Bone marrow (tissue), 2 donors: ENCODE measurements around the gene FKBP6.
"Not testable (repeated sequence)": the region's sequence is repeated elsewhere in the genome, so short reads cannot be mapped to it uniquely, and the experiment has no call there.

Experiments
- DNase-seq, 2 donors: peaks; one replicate each; lab custom pipeline; 2025; lab: John Stamatoyannopoulos, UW

FKBP6 gene

DNA sequence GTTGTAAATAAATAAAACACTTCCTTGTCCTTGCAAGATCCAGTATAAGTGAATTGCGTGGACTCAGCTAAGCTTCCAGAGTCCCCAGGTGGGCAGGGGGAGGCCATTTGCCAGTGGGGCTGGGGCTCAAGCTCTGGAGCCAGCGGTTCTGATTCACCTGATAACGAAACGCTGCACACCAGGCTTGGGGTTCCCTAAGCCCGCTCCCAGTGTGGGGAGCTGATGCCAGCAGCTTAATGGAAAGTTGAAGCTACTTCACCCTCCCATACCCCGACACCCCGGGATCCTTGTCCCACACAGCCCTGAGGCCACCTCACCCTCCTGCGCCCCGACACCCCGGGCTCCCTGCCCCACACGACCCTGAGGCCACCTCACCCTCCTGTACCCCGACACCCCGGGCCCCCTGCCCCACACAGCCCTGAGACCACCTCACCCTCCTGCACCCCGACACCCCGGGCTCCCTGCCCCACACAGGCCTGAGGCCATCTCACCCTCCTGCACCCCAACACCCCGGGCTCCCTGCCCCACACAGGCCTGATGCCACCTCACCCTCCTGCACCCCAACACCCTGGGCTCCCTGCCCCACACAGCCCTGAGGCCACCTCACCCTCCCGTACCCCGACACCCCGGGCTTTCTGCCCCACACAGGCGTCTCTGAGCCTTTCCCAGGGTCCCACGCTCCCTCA lies 30.8 kb downstream of the FKBP6 start:
- DNase-seq, result no peak

DNA sequence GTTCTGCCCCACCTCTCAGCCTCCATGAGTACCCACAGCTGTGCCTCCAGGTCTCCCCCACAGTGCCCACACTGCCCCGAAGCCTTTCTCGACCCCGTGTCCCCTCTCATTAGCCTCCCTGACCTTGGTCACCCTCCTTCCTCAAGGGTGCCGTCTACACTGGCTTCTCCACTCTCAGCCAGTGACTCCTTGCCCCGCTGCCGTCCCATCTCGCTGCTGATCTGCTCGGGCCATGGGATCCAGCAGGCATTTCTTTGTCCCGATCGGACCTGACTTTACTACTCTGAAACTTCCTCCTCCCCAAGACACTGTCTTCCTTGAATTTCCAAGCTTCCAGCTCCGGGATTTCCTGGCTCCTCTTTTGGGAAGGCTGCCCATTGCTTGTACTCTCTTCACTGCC lies 31.3 kb downstream of the FKBP6 start:
- no peak for DNase-seq

DNA sequence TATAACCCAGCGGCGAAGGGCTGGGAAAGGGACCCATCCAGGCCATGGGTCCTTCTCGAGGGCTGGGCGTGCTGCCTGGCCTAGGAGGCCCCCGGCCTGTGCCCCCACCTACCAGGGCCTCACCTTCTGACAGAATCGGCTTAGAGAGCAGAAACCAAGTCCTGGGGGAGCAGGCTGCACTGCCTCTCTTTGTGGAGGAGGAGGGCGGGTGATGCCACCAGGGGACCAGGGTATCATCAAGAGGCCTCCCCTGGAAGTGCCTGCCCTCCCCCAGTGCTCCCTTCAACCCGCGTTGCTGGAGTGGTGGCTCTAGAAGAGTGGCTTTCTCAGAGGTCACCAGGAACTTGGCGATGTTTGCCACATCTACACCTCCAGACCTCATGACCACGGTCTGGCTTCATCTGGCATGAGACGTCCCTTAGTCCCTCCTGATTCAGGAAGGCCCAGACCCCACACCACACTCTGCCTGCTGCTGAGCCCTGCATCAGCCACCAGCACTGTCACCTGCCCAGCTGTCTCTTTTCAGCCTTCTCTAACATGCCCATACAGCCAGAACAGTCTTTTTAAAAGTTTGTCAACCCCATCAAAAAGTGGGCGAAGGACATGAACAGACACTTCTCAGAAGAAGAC lies 31.9 kb downstream of the FKBP6 start:
- DNase-seq, result no peak

DNA sequence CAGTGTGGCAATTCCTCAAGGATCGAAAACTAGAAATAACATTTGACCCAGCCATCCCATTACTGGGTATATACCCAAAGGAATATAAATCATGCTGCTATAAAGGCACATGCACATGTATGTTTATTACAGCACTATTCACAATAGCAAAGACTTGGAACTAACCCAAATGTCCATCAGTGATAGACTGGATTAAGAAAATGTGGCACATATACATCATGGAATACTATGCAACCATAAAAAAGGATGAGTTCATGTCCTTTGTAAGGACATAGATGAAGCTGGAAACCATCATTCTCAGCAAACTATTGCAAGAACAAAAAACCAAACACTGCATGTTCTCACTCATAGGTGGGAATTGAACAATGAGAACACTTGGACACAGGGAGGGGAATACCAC lies 32.6 kb downstream of the FKBP6 start:
- DNase-seq, result not testable (repeated sequence)

DNA sequence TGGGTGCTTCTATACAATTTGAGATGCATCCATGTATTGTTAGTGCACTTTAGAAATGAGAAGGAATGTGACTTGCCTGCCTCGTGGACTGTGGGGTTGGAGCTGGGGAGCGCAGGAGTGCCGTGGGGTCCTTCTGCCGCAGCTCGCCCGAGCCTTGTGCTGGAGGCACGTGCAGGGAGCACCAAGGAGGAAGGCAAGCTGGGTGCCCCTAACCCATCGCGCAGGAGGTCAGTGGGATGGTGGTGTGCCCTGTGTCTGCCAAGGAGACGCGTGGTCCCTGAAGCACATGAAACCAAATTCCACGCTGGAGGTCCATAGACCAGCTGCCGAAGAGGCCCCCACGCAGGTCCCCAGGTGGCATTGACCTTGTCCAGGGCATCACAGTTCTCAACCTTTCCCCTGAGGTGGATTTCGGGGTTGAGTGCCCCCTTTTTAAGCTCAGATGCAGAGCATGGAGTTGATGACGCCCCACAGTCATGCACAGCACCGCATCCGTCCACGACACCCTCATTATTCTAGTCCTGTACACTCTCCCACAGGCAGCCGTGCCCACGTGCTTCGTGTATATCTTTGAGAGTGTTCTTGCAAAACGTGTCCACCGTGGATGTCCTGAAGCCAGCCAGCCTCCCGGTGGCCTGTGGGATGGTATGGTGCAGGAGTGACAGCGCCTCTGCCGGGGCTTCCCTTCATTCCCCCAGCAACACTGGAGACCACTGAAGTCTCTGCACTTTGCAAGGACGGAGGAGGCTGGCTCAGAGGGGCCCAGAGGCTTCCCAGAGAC lies 35.5 kb downstream of the FKBP6 start:
- no peak for DNase-seq

GRCh38 chr7:73364006-73364728 lies 36.2 kb downstream of the FKBP6 start:
- DNase-seq, result no peak

GRCh38 chr7:73366127-73366526 lies 38.2 kb downstream of the FKBP6 start:
- no peak for DNase-seq

GRCh38 chr7:73366990-73367389 lies 39.0 kb downstream of the FKBP6 start:
- no peak for DNase-seq

DNA sequence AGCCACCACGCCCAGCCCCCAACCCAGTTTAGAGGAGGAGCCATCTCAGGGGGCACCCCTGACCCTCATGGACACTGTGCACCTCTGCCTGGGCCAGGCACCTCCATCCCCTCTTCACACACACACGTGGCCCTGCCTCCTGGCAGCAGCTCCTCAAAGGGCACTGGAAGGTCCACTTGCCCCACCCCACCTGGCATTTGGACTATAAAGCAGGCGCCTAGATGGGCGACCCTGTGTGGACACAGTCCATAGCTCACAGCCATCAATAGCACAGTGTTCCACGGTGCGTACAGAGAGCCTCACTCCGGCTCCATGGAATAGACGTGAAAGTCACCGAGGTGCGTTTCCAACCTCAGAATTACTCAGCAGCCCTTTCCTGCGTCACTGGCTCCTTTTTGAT lies 41.0 kb downstream of the FKBP6 start:
- no peak for DNase-seq

- DNase-seq, result no peak
These were observed 41.7 kb downstream of the FKBP6 start for GRCh38 chr7:73369622-73370021.

DNA sequence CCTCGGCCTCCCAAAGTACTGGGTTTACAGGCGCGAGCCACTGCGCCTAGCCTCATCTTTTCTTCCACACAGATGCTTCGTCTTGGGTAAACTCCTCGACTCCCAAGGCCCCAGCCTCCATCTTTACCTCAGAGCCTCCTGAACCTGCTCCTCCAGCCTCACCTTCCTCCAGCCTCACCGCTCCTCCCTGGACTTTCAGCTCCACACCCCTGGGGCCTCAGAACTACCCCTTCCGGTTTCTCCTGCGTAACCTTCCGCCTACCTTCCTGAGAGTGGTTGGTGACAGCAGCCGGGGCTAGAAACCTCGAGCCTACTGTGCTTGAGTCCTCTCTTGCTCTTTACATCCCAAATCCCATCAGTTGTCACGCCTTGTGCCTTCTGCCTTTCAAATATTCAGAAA lies 45.8 kb downstream of the FKBP6 start:
- no peak for DNase-seq

- not testable (repeated sequence) for DNase-seq
These were observed 48.3 kb downstream of the FKBP6 start for GRCh38 chr7:73376262-73376661.

DNA sequence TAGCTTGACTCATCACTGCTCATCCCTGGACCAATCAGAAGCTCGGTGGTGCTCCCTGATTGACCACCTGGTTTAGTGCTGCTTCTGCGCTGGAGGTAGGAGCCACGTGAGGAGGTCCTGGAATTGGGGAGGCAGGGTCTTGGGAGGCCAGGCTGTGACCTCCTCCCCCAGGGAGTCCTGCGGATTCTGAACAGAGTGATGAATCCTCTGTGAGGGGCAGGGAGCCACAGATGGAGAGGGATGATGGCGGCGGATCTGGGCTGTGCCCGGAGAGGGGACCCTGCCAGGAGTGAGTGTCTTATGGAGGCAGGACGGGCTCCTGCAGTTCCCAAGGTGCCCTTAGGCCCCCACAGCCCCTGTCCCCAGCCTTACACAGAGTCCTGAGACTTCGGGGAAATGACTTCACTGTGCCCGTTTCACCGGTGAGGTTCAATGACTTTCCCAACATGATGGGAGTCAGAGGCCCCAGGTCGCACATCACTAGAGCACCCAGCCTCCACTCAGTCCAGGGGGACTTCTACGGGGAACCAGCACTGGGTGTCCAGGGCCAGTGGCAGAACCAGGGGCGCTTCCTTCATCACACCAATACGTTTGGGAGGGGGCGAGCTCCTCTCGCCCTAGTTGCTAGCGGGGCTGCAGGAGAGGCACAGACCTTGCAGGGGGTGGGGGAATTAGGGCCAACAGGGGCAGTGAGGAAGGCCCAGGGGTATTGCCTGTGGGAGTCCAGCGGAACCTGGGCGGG lies 48.9 kb downstream of the FKBP6 start:
- no peak for DNase-seq

DNA sequence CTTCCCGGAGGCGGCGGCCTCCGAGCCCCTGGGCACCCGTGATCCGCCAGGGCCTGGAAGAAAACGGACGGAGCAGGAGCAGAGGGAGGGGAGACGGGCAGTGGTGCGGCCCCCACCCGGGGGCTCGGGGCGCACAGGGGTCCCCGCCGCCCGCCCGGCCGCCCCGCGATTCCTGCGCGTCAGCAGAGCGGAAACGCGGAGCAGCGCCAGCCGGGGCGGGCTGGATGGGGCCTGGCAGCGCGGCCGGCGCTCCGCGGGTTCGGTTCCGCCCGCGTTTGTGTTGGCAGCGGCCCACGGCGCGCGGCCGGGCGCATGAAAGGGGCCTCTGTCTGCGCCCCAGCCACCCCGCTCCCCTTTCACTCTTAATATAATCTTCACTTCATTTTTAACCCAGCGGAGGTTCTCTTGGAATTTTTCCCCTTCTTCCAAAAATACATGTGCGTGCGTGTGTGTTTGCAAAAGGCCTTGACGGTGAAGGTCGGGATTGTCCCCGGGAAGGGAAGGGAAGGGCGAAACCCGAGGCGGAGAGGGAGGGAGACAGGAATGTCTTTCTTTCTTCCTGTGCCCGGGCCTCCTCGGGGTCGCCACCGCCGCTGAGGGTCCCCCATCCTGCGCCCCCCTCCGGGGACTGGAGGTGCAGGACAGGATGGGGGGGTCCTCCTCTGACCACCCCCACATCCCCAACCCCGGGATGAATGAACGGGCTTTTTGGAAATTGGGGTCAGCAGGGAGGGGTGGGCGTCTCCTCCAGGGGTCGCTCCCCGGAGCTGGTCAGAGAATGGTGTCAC lies 49.6 kb downstream of the FKBP6 start:
- not testable (repeated sequence) for DNase-seq

DNA sequence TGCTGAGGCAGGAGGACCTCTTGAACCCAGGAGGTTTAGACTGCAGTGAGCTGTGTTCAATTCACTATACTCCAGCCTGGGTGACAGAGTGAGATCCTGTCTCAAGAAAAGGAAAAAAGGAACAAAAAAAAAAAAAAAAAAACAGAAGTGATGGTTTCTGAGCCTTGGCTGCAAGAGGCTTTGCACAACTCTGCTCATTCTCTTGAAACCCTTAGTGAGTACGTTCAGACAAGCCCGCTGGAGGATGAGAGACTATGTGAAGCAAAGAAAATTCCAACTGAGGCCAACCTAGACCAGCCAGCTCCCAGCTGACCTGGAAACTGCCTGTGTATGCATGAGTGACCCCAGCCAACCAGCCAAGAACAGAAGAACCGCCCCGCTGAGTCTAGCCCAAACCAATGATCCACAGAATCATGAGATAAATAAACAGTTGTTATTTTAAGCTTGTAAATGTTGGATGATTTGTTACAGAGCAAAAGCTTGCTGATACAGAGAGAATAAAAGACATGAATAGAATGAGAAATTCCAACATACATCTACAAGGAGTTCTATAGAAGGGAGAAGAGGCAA lies 55.1 kb downstream of the FKBP6 start:
- DNase-seq, result no peak

GRCh38 chr7:73387221-73387828 lies 59.4 kb downstream of the FKBP6 start:
- DNase-seq, result no peak

GRCh38 chr7:73387908-73388414 lies 60.0 kb downstream of the FKBP6 start:
- no peak for DNase-seq

DNA sequence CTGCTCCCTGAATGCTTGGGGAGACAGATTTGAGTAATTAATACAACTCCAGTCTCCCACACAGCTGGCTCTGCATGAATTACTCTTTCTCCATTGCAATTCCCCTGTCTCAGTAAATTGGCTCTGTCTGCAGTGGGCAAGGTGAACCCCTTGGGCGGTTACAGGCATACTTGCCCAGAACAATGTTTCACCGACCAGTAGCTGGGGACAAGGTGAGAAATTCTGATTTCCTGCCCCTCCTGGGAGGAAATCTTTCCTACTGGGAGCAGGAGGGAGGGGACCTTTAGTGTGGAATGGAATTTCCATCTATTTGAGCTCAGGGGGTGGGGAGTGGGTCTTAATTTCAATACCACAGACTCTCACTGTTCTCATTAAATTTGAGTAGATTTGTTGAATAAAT lies 63.4 kb downstream of the FKBP6 start:
- DNase-seq, result no peak

DNA sequence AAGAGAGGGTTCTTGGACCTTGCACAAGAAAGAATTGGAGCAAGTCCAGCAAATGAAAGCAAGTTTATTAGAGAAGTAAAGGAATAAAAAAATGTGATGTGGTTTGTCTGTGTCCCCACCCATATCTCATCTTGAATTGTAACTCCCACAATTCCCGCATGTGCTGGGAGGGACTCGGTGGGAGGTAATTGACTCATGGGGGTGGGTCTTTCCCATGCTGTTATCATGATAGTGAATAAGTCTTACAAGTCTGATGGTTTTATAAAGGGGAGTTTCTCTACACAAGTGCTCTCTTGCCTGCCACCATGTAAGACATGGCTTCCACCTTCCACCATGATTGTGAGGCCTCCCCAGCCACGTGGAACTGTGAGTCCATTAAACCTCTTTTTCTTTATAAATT lies 66.5 kb downstream of the FKBP6 start:
- DNase-seq, result no peak
